SH-SY5Y (cell line): ENCODE results near the gene TREH.

Experiments
- GATA2 ChIP-seq: IDR thresholded peaks from 2 replicates; pipeline ENCODE4 v1.6.1; 2011; ENCODE audit warnings: mild to moderate bottlenecking, low read depth, low read length
- GATA3 ChIP-seq: IDR thresholded peaks from 2 replicates; pipeline ENCODE4 v1.6.1; 2011; ENCODE audit warnings: low read depth, mild to moderate bottlenecking, low read length, moderate library complexity

DNA sequence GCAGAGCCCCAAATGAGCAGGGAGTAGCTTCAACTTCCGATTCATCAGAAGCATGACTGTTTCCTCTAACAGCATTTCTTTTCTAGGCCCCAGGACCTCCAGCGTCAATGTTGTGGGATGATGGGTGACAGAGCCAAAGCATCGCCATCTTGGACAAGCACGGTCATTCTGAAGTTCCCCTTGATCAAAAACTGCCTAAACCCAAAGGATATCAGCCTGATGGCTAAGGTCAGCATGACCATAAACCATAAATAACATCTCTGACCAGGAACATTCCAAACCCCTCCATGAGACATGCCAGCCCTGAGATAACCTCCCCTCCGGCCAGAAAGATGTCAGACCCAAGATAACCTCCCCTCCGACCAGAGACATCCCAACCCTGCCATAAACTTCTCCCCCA is 28.8 kb upstream of the TREH start:
- TF ChIP-seq GATA3 (no peak), GATA2 (no peak)
